Measurements from ENCODE around the gene TPCN2.

TPCN2 gene

GRCh38 chr11:69167916-69168691, 119.4 kb downstream of the TPCN2 start:
- DNase-seq, result no peak

- DNase-seq, result no peak
These were observed 120.7 kb downstream of the TPCN2 start for GRCh38 chr11:69169479-69169878.

- DNase-seq, result no peak
These were observed 122.0 kb downstream of the TPCN2 start for GRCh38 chr11:69170704-69171103.

- DNase-seq, result no peak
These were observed 122.9 kb downstream of the TPCN2 start for GRCh38 chr11:69171476-69172240.

- DNase-seq, result peak; percentile 36
These were observed 123.9 kb downstream of the TPCN2 start for GRCh38 chr11:69172674-69173073.

- no peak for DNase-seq
These were observed 124.6 kb downstream of the TPCN2 start for GRCh38 chr11:69173331-69173730.

GRCh38 chr11:69173925-69174581, 125.3 kb downstream of the TPCN2 start:
- DNase-seq, result no peak

GRCh38 chr11:69174841-69175240, 126.1 kb downstream of the TPCN2 start:
- DNase-seq, result no peak

GRCh38 chr11:69178819-69179482, 130.2 kb downstream of the TPCN2 start:
- DNase-seq, result no peak

GRCh38 chr11:69180226-69180625, 131.5 kb downstream of the TPCN2 start:
- DNase-seq, result no peak

GRCh38 chr11:69180726-69181125, 132.0 kb downstream of the TPCN2 start:
- DNase-seq, result no peak

GRCh38 chr11:69183613-69184012, 134.9 kb downstream of the TPCN2 start:
- no peak for DNase-seq
